Dedifferentiated amniotic fluid mesenchymal stem cell (primary cell): ENCODE results near the gene CYP8B1.
"Not testable (repeated sequence)": the region's sequence is repeated elsewhere in the genome, so short reads cannot be mapped to it uniquely, and the experiment has no call there.

Source experiments
- DNase-seq: peaks from one replicate; pipeline ENCODE4 v3.0.0-alpha.2; 2016; ENCODE audit errors: extremely low spot score

The CYP8B1 gene

GRCh38 chr3:42884324-42884723 is 8.6 kb upstream of the CYP8B1 start:
- no peak for DNase-seq

DNA sequence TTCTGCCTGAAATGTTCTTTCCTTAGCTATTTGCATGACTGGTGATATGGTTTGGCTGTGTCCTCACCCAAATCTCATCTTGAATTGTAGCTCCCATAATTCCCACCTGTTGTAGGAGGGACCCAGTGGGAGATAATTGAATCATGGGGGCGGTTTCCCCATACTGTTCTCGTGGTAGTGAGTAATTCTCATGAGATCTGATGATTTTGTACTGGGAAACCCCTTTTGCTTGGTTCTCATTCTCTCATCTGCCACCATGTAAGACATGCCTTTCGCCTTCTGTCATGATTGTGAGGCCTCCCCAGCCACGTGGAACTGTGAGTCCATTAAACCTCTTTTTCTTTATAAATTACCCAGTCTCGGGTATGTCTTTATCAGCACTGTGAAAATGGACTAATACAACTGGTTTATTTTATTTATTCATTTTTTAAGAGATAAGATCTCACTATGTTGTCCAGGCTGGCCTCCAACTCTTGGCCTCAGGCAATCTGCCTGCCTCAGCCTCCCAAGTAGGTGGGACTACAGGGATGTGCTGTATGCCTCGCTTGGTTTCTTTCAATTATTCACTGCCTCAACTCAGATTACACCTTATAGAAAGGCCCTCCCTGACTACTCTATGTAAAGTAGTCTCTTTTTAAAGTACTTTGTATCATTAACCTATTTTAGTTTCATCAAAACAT is 7.7 kb upstream of the CYP8B1 start:
- not testable (repeated sequence) for DNase-seq

DNA sequence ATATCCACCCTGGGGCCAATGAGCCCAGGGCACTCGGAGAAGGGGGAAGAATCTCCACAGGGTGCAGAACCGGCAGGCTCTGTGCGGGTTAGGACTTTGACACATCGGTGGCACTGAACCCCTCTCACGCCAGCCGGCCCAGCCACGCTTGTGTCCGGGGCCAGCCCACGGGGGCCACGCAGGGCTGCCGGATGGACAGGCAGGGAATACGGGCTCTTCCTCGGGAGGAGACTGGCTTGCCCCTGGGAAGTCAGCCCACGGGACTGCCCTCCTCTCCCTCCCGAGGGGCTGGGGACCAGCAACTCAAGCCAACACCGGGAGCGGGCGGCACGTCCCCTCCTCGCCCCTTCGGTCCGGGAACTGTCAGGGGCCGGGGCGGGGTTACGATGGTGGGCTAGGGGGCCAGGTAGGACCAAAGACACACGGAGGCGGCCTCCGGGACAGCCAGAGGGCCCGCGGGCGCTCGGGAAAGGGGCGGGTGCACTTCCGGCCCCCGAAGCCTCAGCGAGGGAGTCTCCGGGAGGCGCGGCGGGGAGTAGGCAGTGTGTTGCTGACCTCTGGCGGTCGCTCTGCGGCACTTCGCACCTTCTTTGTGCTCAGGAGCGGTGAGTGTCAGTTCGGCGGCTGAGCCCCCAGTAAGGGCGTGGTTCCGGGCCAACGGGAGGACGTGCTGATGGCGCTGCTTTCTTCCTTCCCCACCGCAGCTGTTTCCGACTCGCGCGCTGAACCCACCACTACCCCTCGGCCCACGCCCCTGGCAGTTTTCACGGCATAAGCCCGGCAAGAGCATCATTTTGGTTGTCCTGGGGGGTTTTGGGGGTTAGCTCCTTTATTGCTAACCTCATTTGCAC is 5.1 kb upstream of the CYP8B1 start:
- DNase-seq = peak; percentile 75

GRCh38 chr3:42880183-42880582 is 4.5 kb upstream of the CYP8B1 start:
- DNase-seq = no peak

- no peak for DNase-seq
These were observed 2.2 kb upstream of the CYP8B1 start for GRCh38 chr3:42877881-42878280.

DNA sequence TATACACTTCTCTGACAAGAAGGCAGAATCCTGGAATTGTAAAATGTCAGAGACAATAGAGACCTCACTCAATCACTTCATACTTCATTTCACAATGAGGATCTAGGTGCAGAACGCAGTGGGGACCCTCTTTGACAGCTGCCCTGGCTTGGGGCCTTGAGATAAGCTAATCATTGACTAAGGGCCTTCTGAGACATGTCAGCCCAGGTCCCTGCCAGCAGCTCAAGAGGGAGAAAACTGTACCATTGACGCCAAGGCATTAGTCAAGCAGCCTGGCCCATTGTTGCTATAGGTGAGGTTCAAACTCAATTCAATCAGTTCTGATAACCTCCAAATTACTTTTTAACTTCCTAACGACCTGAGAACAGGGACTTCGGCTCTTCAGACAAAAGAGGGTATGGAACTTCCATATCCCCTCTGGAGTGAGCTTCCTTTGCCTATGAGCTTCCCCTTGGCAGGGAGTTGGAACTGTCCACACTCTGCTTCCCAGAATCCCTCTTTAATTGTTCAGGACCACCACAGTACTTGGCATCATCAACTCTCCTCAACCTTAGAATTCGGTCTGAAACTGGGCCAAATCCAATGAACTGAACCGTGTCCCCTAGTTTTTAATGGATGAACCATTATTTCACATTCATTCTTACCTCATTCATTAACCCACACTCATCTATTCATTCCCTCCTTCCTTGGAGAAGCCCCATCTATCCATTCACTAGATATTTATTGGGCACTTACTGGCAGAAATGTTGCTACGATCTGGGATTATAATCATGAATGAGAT is 1.5 kb upstream of the CYP8B1 start:
- DNase-seq = no peak

GRCh38 chr3:42876401-42876800 is 722 bp upstream of the CYP8B1 start:
- no peak for DNase-seq

- no peak for DNase-seq
These were observed 930 bp downstream of the CYP8B1 start for GRCh38 chr3:42874749-42875148.

GRCh38 chr3:42873221-42873982 is 2.3 kb downstream of the CYP8B1 start:
- DNase-seq = no peak

- DNase-seq = no peak
These were observed 3.0 kb downstream of the CYP8B1 start for GRCh38 chr3:42872718-42873117.

- no peak for DNase-seq
These were observed 4.0 kb downstream of the CYP8B1 start for GRCh38 chr3:42871592-42872196.

DNA sequence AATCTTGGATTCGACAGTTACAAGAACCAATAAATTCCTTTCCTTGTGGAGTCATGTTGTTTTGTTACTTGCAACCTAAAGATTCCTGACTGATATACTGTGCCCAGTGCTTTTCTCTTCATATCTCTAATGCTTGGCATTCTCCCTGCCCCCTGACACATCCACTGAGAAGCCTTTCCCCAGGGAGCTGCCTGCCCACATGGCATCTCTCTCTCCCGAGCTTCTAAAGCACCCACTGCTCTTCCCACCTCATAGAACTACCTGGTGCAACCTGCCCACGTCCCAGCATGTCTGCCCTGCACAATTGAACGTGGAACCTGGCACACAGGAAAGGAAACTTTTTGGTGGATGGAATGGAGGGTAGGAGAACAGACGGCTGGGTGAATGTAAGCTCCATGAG is 6.8 kb downstream of the CYP8B1 start:
- no peak for DNase-seq

DNA sequence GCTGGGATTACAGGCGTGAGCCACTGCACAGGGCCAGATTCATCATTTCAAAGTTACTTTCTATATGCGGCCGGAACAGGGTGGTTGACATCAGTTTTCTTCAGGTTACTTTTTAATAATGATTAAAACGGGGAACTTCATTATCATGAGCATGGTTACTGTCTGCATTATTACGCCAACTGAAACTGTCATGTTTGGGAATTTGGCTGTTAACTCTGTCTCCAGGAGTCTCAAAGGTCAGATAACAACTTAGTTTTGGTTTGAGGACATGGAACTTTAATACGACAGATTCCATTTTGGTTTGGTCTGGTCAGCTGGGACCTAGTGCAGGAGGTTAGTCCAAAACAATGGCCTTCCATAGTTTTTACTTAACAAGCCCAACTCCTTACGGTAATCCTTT is 8.5 kb downstream of the CYP8B1 start:
- DNase-seq = no peak

DNA sequence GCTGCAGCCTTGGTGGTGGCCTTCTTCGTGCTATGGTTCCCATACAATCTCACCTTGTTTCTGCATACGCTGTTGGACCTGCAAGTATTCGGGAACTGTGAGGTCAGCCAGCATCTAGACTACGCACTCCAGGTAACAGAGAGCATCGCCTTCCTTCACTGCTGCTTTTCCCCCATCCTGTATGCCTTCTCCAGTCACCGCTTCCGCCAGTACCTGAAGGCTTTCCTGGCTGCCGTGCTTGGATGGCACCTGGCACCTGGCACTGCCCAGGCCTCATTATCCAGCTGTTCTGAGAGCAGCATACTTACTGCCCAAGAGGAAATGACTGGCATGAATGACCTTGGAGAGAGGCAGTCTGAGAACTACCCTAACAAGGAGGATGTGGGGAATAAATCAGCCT is 10.4 kb downstream of the CYP8B1 start:
- no peak for DNase-seq

- no peak for DNase-seq
These were observed 11.2 kb downstream of the CYP8B1 start for GRCh38 chr3:42864321-42864950.

- DNase-seq = no peak
These were observed 19.1 kb downstream of the CYP8B1 start for GRCh38 chr3:42856544-42856943.

DNA sequence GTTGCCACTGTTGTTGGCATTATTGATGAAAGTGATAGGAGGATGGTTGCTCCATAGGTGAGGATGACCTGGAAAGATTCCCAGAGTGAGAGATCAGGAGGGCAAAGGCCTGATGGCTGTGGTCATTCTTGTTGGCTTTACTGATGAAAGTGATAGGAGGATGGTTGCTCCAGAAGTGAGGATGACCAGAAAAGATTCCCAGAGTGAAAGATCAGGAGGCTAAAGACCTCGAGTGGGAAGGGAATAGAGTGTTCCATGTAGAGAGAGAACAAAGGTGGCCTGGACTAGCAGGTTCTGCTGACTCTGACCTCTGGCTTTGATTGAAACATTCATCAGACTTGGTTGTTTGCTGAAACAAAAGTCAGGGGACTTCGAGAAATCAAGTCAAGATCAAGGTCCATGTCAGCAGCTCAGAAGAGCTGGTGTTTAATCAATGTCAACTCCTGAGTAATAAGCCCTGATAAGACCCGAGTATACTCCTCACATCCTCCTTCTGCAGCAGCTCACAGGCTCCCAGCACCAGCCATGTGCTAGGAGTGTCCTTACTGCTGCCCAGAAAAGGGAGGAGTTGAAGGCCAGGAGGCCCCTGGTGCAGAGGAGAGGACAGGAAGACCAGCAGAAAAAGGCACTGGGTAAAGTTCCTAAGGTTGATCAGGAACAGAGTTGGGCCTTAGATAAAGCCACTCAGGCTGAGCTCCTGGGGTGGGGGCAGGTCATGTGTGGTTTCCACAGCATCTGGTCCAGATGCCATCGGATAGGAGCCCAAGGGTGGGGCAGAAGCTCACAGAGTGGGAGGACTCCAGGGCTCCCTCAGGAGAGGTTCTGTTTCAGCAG is 19.9 kb downstream of the CYP8B1 start:
- no peak for DNase-seq

GRCh38 chr3:42855219-42855546 is 20.5 kb downstream of the CYP8B1 start:
- no peak for DNase-seq

GRCh38 chr3:42853739-42854302 is 21.9 kb downstream of the CYP8B1 start:
- DNase-seq = no peak

DNA sequence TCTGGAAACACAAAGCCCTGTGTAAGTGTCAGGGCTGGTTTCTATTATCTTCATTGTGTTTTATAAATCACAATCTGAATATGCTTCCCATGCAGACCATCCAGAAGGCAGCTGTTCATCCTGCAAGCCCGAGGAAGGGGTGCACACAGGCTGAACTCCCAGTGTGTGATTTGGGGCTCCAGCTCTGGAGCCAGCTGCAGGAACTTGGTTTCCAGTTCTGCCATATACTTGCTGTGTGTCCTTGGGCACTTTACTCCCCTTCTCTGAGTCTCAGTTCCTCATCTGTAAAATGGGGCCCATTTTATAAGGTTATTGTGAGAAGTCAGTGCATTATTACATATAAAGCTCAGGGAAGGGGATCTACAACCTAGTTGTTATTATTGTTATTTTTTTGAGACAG is 22.6 kb downstream of the CYP8B1 start:
- DNase-seq = no peak
